Activated B cell treated with CpG ODN at 0.5 μM for 24 hours (primary cell): ENCODE results near the gene SYNJ2. TPM values are rescaled to one million over a fixed set of nuclear protein-coding genes. Genes with fewer than 3 reads are reported as not detected.

Experiments used
- ATAC-seq: fragments of 200-7000 bp; cut with Tn5 transposase; one replicate; pipeline ENCODE4 v1.10.0; 2021; ENCODE audit warnings: low read depth, mild to moderate bottlenecking, moderate library complexity
- CTCF ChIA-PET: fragments of 350-600 bp; sonication (Branson Sonifier 250); formaldehyde crosslinking; loops from one replicate; lab custom pipeline; 2021; ENCODE audit warnings: antibody characterized with exemption; lab: Charles Lee
- POLR2A ChIA-PET: fragments of 350-600 bp; sonication (Branson Sonifier 250); formaldehyde crosslinking; loops from one replicate; lab custom pipeline; 2021; ENCODE audit warnings: antibody characterized with exemption; lab: Charles Lee
- DNase-seq: peaks from one replicate; pipeline ENCODE4 v3.0.0; 2022
- H3K27ac Mint-ChIP-seq: one replicate; pipeline ENCODE4 v1.8.0; 2020; ENCODE audit warnings: mixed read lengths
- H3K27me3 Mint-ChIP-seq: one replicate; pipeline ENCODE4 v1.8.0; 2021; ENCODE audit warnings: mixed read lengths
- H3K36me3 Mint-ChIP-seq: one replicate; pipeline ENCODE4 v1.8.0; 2021; ENCODE audit warnings: low read depth, mixed read lengths
- H3K4me1 Mint-ChIP-seq: one replicate; pipeline ENCODE4 v1.8.0; 2021; ENCODE audit warnings: mixed read lengths
- H3K4me3 Mint-ChIP-seq: one replicate; pipeline ENCODE4 v1.8.0; 2020; ENCODE audit warnings: mild to moderate bottlenecking, mixed read lengths
- H3K9me3 Mint-ChIP-seq: one replicate; pipeline ENCODE4 v1.8.0; 2020; ENCODE audit warnings: mixed read lengths
- intact Hi-C: fragments of 100-400 bp; cut with micrococcal nuclease; formaldehyde crosslinking; loops from one replicate; pipeline ENCODE4 v1.15.1; 2024
- total RNA-seq: library from RNA; stranded (reverse); gene quantifications from 2 replicates; pipeline ENCODE4 v1.2.3, GENCODE V29; 2022
- TF ChIP-seq, protein P1 (sequence below): fragments of 200-600 bp; IDR thresholded peaks from one replicate; pipeline ENCODE4 v1.8.0; 2022; ENCODE audit warnings: antibody characterized with exemption, mild to moderate bottlenecking

SYNJ2 gene
- total RNA-seq, 1 donor from 2014 or later = 25.0 TPM

DNA sequence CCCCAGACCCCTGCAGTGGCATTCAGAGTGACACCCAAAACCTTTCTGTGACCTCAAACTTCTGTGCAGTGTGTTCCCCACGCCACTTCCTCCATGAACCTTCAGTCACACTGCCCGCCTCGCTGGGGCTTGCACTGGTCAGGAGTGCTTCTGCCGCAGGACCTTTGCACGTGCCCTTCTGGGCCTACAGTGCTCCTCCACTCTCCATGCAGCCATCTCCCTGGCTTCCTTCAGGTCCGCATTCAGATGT is 27.1 kb downstream of the SYNJ2 start:
- Mint-ChIP-seq H3K27ac (no peak overlapping the region), H3K4me3 (no peak overlapping the region), H3K9me3 (no peaks in the 10 kb centered on the region), H3K27me3 (no peaks in the 10 kb centered on the region), H3K4me1 (peaks cover 44% of the 10 kb centered on the region), H3K36me3 (peaks cover 5% of the 10 kb centered on the region)
- TF ChIP-seq, protein P1, sequence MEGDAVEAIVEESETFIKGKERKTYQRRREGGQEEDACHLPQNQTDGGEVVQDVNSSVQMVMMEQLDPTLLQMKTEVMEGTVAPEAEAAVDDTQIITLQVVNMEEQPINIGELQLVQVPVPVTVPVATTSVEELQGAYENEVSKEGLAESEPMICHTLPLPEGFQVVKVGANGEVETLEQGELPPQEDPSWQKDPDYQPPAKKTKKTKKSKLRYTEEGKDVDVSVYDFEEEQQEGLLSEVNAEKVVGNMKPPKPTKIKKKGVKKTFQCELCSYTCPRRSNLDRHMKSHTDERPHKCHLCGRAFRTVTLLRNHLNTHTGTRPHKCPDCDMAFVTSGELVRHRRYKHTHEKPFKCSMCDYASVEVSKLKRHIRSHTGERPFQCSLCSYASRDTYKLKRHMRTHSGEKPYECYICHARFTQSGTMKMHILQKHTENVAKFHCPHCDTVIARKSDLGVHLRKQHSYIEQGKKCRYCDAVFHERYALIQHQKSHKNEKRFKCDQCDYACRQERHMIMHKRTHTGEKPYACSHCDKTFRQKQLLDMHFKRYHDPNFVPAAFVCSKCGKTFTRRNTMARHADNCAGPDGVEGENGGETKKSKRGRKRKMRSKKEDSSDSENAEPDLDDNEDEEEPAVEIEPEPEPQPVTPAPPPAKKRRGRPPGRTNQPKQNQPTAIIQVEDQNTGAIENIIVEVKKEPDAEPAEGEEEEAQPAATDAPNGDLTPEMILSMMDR = no peak
- ATAC-seq = no peak
- DNase-seq = no peak
- ChIA-PET CTCF (no interaction called here), POLR2A (no interaction called here)
- intact Hi-C loops = loop anchor here (2.0 kb wide), 1 partner anchor 18 kb away; no protein-coding TSS in a partner anchor

DNA sequence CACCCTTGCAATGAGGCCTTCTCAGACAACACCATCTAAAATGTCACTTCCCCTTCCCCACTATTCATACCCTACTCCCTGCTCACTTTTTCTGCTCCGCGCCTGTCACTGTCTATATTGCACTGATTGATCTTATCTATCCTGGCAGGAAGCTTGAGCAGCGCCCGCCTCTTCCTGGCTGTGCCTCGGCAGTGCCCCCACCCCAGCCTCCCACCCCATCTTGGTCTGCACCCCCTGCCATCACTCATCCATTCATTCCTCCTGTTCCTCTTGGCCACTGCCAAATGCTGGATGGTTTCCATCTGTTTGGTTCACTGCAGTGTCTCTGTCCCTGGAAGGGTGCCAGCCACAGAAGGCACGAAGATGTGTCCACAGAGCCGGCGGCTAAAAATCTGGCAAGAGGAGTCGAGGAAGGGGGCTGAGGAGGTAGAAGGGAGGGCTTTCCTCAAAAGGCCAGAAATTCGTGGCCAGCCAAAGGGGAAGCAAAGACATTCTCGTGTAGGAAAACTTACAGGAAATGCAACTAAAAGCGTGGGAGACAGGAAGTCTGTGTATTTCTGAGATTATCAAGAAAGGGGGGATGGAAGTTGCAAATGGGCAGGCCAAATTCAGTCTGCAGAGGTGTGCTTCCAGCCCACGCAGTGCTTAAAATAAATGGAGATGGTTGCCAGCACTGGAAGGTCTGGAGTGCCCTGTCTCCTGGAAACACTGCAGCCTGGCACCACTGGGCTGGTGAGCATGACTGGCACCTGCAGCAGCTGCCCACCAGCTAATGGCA is 27.6 kb downstream of the SYNJ2 start:
- Mint-ChIP-seq H3K4me1 (peaks cover 50% of the 10 kb centered on the region), H3K27me3 (no peaks in the 10 kb centered on the region), H3K36me3 (peaks cover 5% of the 10 kb centered on the region), H3K27ac (peak overlapping the region; percentile 46), H3K4me3 (no peak overlapping the region), H3K9me3 (no peaks in the 10 kb centered on the region)
- POLR2A ChIA-PET = no interaction called here
- CTCF ChIA-PET = no interaction called here
- ATAC-seq = no peak
- intact Hi-C loops = loop anchor here (2.0 kb wide), 1 partner anchor 17 kb away; no protein-coding TSS in a partner anchor
- no peak for DNase-seq
- TF ChIP-seq, protein P1 = no peak

DNA sequence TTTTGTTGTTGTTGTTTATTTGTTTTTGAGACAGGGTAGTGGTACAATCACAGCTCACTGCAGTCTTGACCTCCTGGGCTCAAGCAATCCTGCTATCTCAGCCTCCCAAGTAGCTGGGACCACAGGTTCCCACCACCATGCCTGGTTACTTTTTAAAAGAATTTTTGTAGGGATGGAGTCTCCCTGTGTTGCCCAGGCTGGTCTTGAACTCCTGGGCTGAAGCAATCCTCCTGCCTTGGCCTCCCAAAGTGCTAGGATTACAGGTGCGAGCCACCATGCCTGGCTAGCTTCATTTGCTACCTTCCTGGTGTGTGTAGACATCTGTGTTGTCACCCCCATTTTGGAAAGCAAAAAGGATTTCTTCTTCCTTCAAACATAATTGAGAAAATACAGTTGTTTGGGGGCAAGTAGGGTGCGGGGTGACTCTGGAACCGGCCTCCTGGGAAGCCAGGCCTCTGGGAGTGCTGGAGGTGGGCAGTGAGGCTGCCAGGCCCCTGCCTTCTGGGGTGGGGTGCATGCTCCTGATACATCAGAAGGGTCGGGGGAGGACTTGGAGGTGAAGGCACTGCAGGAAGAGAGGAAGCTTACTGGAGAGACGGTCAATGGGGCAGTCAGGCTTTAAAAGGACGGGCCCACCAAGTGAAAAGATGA is 28.4 kb downstream of the SYNJ2 start:
- H3K36me3 Mint-ChIP-seq = peaks cover 5% of the 10 kb centered on the region
- H3K27ac Mint-ChIP-seq = no peak overlapping the region
- ChIA-PET POLR2A (interaction anchor here (0.9 kb wide), 1 partner anchor 16 kb away, joined by 4 read pairs; no protein-coding TSS in a partner anchor), CTCF (no interaction called here)
- no peak for DNase-seq
- TF ChIP-seq, protein P1 = no peak
- peaks cover 57% of the 10 kb centered on the region for H3K4me1 Mint-ChIP-seq
- no peaks in the 10 kb centered on the region for H3K27me3 Mint-ChIP-seq
- intact Hi-C loops = loop anchor here (2.0 kb wide), 1 partner anchor 17 kb away; no protein-coding TSS in a partner anchor
- H3K4me3 Mint-ChIP-seq = no peak overlapping the region
- ATAC-seq = no peak
- no peaks in the 10 kb centered on the region for H3K9me3 Mint-ChIP-seq

DNA sequence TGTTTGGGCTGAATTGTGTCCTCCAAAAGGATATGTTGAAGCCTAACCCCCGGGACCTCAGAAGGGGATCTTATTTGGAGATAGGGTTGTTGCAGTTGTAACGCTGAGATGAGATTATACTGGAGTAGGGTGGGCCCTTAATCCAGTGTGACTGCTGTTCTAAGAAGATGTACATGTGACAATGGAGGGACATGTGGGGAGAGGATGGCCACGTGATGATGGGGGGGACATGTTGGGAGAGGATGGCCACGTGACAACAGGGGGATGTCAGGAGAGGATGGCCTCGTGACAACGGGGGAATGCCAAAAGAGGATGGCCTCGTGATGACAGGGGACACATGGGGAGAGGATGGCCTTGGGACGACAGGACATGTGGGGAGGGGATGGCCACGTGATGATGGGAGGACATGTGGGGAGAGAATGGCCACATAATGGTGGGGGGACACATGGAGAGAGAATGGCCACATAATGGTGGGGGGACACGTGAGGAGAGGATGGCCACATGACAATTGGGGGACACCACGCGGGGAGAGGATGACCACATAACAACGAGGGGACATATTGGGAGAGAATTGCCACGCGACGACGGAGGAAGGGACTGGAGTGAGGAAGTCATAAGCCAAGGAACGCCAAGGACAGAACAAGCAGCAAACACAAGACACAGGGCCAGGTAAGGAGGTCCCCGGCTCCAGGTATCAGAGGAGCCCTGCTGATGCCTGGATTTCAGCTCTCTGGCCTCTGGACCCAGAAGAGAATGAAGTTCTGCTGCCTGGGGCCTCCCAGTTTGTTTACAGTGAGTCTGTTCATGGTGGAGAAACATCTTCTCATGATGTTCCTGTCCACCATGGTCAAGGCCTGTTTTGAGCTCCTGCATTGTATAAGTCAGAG is 29.2 kb downstream of the SYNJ2 start:
- POLR2A ChIA-PET = interaction anchor here (0.9 kb wide), 1 partner anchor 15 kb away, joined by 4 read pairs; no protein-coding TSS in a partner anchor
- Mint-ChIP-seq H3K36me3 (peaks cover 3% of the 10 kb centered on the region), H3K27ac (no peak overlapping the region)

More for the DNA sequence above, 29.2 kb downstream of the SYNJ2 start:
- no peak overlapping the region for H3K4me3 Mint-ChIP-seq
- CTCF ChIA-PET = no interaction called here
- TF ChIP-seq, protein P1 = no peak
- peaks cover 60% of the 10 kb centered on the region for H3K4me1 Mint-ChIP-seq
- ATAC-seq (no peak), DNase-seq (no peak)
- no peaks in the 10 kb centered on the region for H3K9me3 Mint-ChIP-seq
- intact Hi-C loops = no loop called here
- no peaks in the 10 kb centered on the region for H3K27me3 Mint-ChIP-seq
